ENCODE measurements around the gene ABCC12.
A peak's percentile ranks its signal among the peaks of the same experiment; 100 is the strongest.

ABCC12 gene

DNA sequence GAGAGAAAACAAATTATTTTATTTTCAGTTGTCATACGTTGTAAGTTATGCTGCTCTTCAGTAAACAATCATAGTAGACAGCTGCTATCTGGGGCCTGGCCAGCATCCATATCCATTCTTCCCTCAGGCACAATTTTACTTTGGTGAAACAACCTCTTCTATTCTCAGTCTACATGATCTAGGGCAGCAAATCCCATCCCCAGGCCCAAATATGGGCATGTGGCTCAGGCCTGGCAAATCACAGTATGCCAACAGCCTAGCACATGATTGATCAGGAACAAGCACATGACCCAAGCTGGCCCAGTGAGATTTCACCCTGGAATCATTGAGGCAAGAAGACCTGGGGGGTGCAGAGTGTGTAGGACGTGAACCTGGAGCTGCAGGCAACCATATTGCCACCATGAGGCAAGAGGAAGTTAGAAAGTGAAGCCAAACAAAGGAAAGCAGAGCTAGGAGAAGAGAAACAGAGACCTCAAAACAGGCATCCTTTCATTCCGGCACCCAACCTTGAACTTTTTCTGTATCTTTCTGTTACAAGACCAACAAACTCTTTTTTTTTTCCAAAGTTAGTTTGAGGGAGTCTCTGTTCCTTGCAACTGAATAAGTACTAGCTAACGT is 10.3 kb upstream of the ABCC12 start:
- no peak for DNase-seq

DNA sequence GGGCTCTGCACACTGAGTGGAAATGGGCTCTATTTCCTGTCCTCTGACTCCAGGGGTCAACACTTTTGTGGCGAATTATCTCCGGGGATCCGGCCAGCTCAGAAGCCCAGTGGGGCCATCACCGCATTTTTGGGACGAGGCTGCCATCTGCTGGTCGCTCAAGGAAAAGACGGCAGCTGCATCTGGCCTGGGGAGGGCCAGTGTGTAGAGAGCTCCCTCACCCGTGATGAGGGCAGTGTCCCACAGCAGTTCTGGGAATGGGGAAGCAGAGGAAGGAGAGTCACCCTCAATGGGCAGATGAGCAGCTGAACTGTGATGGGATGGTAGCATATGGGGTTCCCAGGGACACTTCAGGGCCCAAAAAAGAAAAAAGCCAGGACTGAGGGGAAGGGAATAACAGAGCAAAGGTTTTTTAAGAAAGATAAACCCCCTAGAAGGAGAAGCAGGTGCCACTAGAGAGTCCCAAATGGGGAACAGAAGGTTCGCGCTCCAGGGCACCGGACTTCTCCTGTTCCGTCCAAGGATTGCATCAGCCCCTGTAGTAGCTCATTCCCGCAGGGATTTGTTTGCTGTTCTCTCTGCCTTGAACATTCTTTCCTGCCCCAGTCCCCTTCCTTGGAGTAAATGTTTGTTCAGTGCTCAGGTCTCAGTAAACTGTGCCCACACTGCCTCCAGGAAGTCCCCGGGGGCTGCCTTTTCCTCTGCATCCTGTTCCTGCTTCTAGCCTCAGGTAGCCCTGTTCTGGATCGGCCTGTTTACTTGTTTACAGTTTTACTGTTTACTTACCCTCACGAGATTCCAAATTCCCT is 9.3 kb upstream of the ABCC12 start:
- peak; percentile 74 for DNase-seq

DNA sequence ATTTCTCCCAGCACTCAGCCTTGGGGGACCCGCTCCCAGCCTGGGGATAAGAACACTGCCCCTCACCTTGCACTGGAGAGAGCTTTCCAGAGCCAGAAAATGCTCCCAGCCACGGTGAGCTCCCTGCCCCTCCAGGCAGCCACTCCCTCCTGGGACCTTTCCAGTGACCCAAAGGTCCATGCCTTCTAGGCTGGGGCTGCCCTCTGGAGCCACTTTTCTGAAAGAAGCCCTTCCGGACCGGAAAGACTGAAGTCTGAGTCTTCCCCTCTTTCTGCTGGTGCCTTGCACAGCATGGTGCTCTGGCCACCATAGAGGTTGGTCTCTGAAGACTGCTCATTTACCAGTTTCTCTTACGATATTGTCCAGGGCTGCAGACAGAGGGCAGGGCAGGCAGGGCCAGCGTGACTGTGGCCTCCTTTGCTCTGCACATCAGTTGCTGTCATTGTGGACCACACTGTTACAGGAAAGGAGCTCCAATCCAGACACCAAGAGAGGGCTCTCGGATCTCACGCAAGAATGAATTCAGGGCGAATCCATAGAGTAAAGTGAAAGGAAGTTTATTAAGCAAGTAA is 7.1 kb upstream of the ABCC12 start:
- no peak for DNase-seq

DNA sequence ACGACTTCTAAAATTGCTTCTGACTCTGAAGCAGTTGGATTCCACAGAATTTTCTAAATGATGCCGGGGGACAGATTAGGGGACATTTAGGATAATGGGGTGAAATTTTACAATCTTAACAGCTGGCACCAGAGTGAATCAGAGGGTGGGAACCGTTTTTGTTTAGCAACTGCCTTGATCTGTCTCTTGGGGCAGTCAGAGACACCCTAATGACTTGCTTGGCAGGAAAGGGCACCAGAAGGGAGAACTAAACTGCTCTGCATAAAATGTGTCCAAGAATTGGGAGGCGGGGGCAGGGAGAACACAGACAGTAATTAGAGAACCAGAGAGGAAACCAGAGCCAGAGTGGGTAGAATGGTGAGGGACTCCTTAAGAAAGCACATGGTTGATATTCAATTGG is 6.1 kb upstream of the ABCC12 start:
- no peak for DNase-seq

- no peak for DNase-seq
Observed at GRCh38 chr16:48160575-48160974, 4.8 kb upstream of the ABCC12 start.

- peak; percentile 68 for DNase-seq
Observed at GRCh38 chr16:48158296-48158695, 2.5 kb upstream of the ABCC12 start.

GRCh38 chr16:48157794-48158193 is 2.0 kb upstream of the ABCC12 start:
- DNase-seq, result peak; percentile 10

- no peak for DNase-seq
Observed at GRCh38 chr16:48157302-48157701, 1.5 kb upstream of the ABCC12 start.

GRCh38 chr16:48156790-48157209 is 1.0 kb upstream of the ABCC12 start:
- peak; percentile 89 for DNase-seq

DNA sequence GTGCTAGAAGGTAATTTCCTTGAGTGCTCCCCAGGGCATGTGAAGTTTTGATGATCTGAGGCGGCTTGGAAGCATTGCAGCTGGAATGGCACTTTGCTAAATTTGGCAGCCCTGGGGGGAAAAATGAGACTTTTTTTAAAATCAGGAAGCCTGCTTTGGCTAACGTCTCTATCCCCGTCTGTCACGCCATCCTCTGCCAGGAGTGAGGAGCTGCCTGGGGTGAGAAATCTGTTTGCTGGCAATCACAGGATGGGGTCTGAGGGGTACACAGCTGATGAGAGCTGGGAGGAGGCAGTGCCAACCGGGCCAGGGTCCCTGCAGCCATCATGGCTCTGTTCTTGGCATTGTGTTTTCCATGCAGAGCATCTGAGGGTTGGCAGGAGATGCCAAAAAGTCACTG is 2.0 kb downstream of the ABCC12 start:
- DNase-seq, result no peak

- no peak for DNase-seq
Observed at GRCh38 chr16:48152226-48152625, 3.6 kb downstream of the ABCC12 start.

- no peak for DNase-seq
Observed at GRCh38 chr16:48150707-48151106, 5.1 kb downstream of the ABCC12 start.

DNA sequence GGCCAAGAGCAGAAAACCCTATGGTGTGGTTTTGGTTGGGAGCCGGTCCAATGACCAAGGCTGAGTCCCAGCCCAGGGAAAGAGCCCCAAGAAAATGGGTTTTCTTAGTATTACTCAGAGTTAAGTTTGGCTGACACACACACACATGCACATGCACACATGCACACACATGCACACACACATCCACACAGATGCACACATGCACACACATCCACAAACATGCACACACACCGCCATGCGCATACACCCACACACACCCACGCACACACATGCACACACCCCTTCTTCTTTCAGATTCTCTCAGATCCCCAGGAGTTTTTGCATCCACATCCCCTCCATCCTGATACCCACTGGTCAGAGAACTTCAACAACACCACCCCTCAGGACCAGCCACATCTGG is 9.1 kb downstream of the ABCC12 start:
- no peak for DNase-seq

- DNase-seq, result no peak
Observed at GRCh38 chr16:48146131-48146530, 9.7 kb downstream of the ABCC12 start.

- no peak for DNase-seq
Observed at GRCh38 chr16:48143812-48144368, 11.9 kb downstream of the ABCC12 start.

DNA sequence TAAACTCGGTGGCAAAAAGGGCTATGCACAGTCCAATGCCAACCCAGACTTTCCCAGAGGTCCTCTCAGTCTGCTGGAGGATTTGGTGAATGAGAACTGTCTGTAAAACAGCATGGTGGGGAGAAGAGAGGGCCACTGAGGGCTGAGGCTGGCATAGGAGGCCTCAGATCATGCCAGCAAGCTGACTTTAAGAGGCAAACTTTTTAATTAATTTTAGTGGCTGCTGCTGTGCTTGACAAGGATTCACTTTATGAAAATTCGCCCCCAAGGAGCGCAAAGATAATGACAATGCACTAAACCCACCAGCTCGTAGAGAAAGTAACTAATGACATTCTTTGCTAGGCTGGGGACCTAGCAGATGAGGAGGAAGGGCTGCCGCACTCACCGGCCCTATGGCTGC is 15.0 kb downstream of the ABCC12 start:
- no peak for DNase-seq

GRCh38 chr16:48139517-48139916 is 16.3 kb downstream of the ABCC12 start:
- DNase-seq, result no peak

DNA sequence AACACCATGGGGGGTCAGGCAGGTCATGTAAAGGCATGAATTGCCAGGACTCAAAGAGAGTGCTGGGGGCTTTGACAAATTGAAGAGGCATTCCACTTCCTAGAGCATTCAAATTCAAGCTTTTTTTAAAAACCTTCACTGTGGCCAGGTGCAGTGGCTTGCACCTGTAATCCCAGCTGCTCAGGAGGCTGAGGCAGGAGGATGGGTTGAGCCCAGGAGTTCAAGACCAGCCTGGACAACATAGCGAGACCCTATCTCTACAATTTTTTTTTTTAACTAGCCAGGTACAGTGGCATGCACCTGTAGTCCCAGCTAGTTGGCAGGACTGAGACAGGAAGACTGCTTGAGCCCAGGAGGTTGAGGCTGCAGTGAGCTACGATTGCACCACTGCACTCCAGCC is 17.2 kb downstream of the ABCC12 start:
- no peak for DNase-seq

DNA sequence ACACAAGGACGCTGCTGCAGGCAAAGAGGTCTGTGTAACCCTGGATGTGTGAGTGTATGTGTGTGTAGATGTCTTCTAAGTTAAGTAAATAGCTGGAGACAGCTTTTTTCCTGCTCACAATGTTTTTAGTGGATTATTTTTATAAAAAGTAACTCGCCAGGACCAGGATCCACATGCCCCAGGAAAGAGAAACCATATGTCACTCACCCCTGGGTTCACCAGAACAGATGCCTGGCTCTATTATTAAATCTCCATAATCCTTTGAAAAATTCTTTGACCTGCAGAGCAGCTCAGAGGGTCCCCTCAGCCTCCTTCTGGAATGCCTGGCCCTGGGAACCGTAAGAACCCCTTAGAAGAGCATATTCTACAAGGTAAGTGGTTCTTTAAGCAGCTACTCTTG is 18.0 kb downstream of the ABCC12 start:
- no peak for DNase-seq

- DNase-seq, result no peak
Observed at GRCh38 chr16:48136547-48137360, 19.0 kb downstream of the ABCC12 start.

DNA sequence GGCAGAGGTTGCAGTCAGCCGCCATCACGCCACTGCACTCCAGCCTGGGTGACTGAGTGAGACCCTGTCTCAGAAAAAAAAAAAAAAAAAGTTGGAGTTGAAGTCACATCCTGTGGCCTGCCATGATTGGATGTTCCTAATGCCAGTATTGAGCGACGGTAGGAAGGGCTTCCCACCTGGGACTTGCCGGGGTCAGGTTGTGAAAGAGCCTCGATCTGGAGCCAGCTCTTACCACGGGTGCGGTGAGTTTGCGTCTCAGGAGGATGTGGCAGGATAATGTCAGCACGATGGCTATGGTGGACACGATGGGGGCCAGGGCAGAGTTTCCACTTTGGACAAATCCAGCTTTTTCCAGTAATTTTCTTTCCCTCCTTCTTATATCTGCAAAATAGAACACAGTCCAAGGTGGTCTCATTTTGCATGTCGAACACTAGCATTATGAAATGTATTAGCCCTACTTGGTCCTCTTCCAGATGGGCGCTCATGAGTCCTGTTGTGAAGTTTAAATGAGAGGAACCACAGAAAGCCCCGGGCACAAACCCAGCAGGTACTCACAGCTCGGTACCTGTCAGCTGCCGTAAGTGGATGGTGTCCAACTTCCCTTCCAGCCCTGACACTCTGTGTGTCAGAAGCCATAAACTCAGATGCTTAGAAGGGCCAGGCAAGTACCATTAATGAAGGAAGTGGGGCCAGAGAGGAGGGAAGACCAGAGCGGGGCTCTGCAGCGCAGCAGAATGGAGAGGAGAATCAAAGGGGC is 22.2 kb downstream of the ABCC12 start:
- no peak for DNase-seq

GRCh38 chr16:48132696-48133095 is 23.1 kb downstream of the ABCC12 start:
- no peak for DNase-seq

Measured in stimulated activated CD4-positive, alpha-beta T cell treated with anti-CD3 and anti-CD28 coated beads, Interleukin-4, amount 100 ng/mL, for 24 hours (primary cell).